IMR-90 (cell line): ENCODE results near the gene MSH2. TPM values are rescaled to one million over a fixed set of nuclear protein-coding genes. Genes with fewer than 3 reads are reported as not detected.

Experiments used
- ATAC-seq: fragments of 200-7000 bp; cut with Tn5 transposase; 2 replicates; pipeline ENCODE4 v1.9.1; 2020; ENCODE audit warnings: low read depth, mild to moderate bottlenecking, moderate library complexity
- BruUV-seq: library from RNA; stranded (reverse); fragments of 400-500 nt; replicated peaks from 2 replicates; lab custom pipeline; 2021; lab: Mats Ljungman, UMichigan
- CTCF ChIA-PET: fragments of 300-600 bp; formaldehyde crosslinking; extraction: SDS; loops from one replicate; lab custom pipeline; 2021; ENCODE audit warnings: antibody characterized with exemption; lab: Yijun Ruan, JAX
- POLR2A ChIA-PET: fragments of 300-600 bp; sonication (Branson Sonifier 250); formaldehyde crosslinking; loops from one replicate; lab custom pipeline; 2022; ENCODE audit warnings: antibody characterized with exemption; ENCODE audit not compliant: unreplicated experiment; lab: Charles Lee
- DNase-seq: peaks from one replicate; pipeline ENCODE4 v3.0.0; 2013
- H2AFZ ChIP-seq: replicated peaks from 2 replicates; pipeline ENCODE3; 2013; ENCODE audit warnings: low read length, mild to moderate bottlenecking; ENCODE audit not compliant: poor library complexity
- H2AK5ac ChIP-seq: 2 replicates; pipeline ENCODE4 v1.6.1; 2013; ENCODE audit warnings: low read depth, low read length, inconsistent platforms
- H2AK9ac ChIP-seq: replicated peaks from 2 replicates; pipeline ENCODE3; 2013; ENCODE audit warnings: mild to moderate bottlenecking, low read depth, low read length, moderate library complexity; ENCODE audit not compliant: poor library complexity
- H2BK120ac ChIP-seq: 2 replicates; pipeline ENCODE4 v1.6.1; 2013; ENCODE audit warnings: low read depth, low read length, inconsistent platforms
- H2BK15ac ChIP-seq: 3 replicates; pipeline ENCODE4 v1.6.1; 2013; ENCODE audit warnings: low read depth, low read length, inconsistent platforms
- H2BK20ac ChIP-seq: 2 replicates; pipeline ENCODE4 v1.6.1; 2013; ENCODE audit warnings: low read depth, mild to moderate bottlenecking, inconsistent platforms, low read length, moderate library complexity
- H2BK5ac ChIP-seq: 2 replicates; pipeline ENCODE4 v1.6.1; 2013; ENCODE audit warnings: mild to moderate bottlenecking, low read depth, low read length, inconsistent platforms; ENCODE audit not compliant: poor library complexity, severe bottlenecking
- H3K14ac ChIP-seq: replicated peaks from 2 replicates; pipeline ENCODE4 v1.6.1; 2013; ENCODE audit warnings: low read depth, low read length, inconsistent platforms
- H3K18ac ChIP-seq: 2 replicates; pipeline ENCODE4 v1.6.1; 2013; ENCODE audit warnings: low read depth, low read length, control low read depth
- H3K23ac ChIP-seq: 2 replicates; pipeline ENCODE4 v1.6.1; 2013; ENCODE audit warnings: low read depth, low read length, inconsistent platforms
- H3K27ac ChIP-seq: 2 replicates; pipeline ENCODE4 v1.5.1; 2013; ENCODE audit warnings: mild to moderate bottlenecking, control low read depth, low read length; ENCODE audit not compliant: insufficient read depth
- H3K27me3 ChIP-seq: 2 replicates; pipeline ENCODE4 v1.6.1; 2013; ENCODE audit warnings: low read length; ENCODE audit not compliant: control insufficient read depth, insufficient read depth
- H3K36me3 ChIP-seq: 2 replicates; pipeline ENCODE4 v1.6.1; 2013; ENCODE audit warnings: low read length, mixed read lengths; ENCODE audit not compliant: control insufficient read depth, insufficient read depth
- H3K4ac ChIP-seq: 2 replicates; pipeline ENCODE4 v1.6.1; 2013; ENCODE audit warnings: low read depth, low read length, inconsistent platforms
- H3K4me1 ChIP-seq: 2 replicates; pipeline ENCODE4 v1.6.1; 2013; ENCODE audit warnings: low read length, mixed read lengths; ENCODE audit not compliant: control insufficient read depth, insufficient read depth
- H3K4me2 ChIP-seq: 2 replicates; pipeline ENCODE4 v1.6.1; 2013; ENCODE audit warnings: low read depth, mild to moderate bottlenecking, control low read depth, low read length, moderate library complexity
- H3K4me3 ChIP-seq: 2 replicates; pipeline ENCODE4 v1.5.1; 2013; ENCODE audit warnings: low read depth, mild to moderate bottlenecking, control low read depth, low read length, moderate library complexity; ENCODE audit not compliant: insufficient read depth
- H3K56ac ChIP-seq: 2 replicates; pipeline ENCODE4 v1.6.1; 2013; ENCODE audit warnings: low read length, inconsistent platforms; ENCODE audit not compliant: insufficient read depth; ENCODE audit errors: extremely low read depth
- H3K79me1 ChIP-seq, 2 experiments: 2 replicates each; pipeline ENCODE4 v1.6.1; 2013; ENCODE audit warnings: low read length in 2 of 2, inconsistent platforms in 1 of 2, low read depth in 1 of 2
- H3K9ac ChIP-seq: 2 replicates; pipeline ENCODE4 v1.6.1; 2013; ENCODE audit warnings: low read depth, low read length, control low read depth
- H3K9me1 ChIP-seq: 2 replicates; pipeline ENCODE4 v1.6.1; 2013; ENCODE audit warnings: low read length, inconsistent platforms; ENCODE audit not compliant: insufficient read depth
- H3K9me3 ChIP-seq: 2 replicates; pipeline ENCODE4 v1.6.1; 2013; ENCODE audit warnings: low read length; ENCODE audit not compliant: control insufficient read depth, insufficient read depth
- H4K20me1 ChIP-seq: 2 replicates; pipeline ENCODE4 v1.6.1; 2013; ENCODE audit warnings: low read length, inconsistent platforms; ENCODE audit not compliant: insufficient read depth
- H4K5ac ChIP-seq: 2 replicates; pipeline ENCODE4 v1.6.1; 2013; ENCODE audit warnings: mild to moderate bottlenecking, low read depth, low read length, control low read depth
- H4K8ac ChIP-seq, 2 experiments: 2 replicates each; pipeline ENCODE4 v1.6.1; 2013; ENCODE audit warnings: low read depth in 2 of 2, low read length in 2 of 2, control low read depth in 1 of 2, inconsistent platforms in 1 of 2
- H4K91ac ChIP-seq: 2 replicates; pipeline ENCODE4 v1.6.1; 2013; ENCODE audit warnings: low read depth, low read length, inconsistent platforms; ENCODE audit not compliant: insufficient read depth
- BHLHE40 ChIP-seq: fragments of 150-350 bp; IDR thresholded peaks from 2 replicates; pipeline ENCODE4 v1.6.1; 2016; ENCODE audit warnings: mild to moderate bottlenecking, low read depth, low read length
- CEBPB ChIP-seq: IDR thresholded peaks from 2 replicates; pipeline ENCODE4 v1.6.1; 2012; ENCODE audit warnings: low read depth, low read length, improper control_type of control experiment
- CHD1 ChIP-seq: IDR thresholded peaks from 2 replicates; pipeline ENCODE4 v1.6.1; 2012; ENCODE audit warnings: low read depth, low read length, improper control_type of control experiment
- MAFK ChIP-seq: IDR thresholded peaks from 2 replicates; pipeline ENCODE4 v1.6.1; 2012; ENCODE audit warnings: low read depth, low read length, improper control_type of control experiment
- NFE2L2 ChIP-seq: fragments of 150-350 bp; IDR thresholded peaks from 2 replicates; pipeline ENCODE4 v1.6.1; 2016; ENCODE audit warnings: low read depth, mild to moderate bottlenecking, low read length
- POLR2A ChIP-seq: IDR thresholded peaks from 2 replicates; pipeline ENCODE4 v1.6.1; 2012; ENCODE audit warnings: mild to moderate bottlenecking, low read depth, low read length
- RCOR1 ChIP-seq: IDR thresholded peaks from 2 replicates; pipeline ENCODE4 v1.6.1; 2012; ENCODE audit warnings: mild to moderate bottlenecking, low read length, improper control_type of control experiment; ENCODE audit not compliant: insufficient replicate concordance
- WGBS, 2 experiments: methylation state at CpG; one replicate each; pipeline versions ENCODE4 v1.1.5 to v1.1.7; 2013; ENCODE audit warnings: missing lambda C conversion rate in 2 of 2; ENCODE audit not compliant: insufficient read length in 1 of 2; ENCODE audit errors: extremely low coverage in 2 of 2; 5-methylcytosine and 5-hydroxymethylcytosine counted together
- dilution Hi-C: fragments of 300-500 bp; cut with HindIII; formaldehyde crosslinking; loops from one replicate; pipeline ENCODE4 v1.14.3; 2018; ENCODE audit warnings: low sequenced_read_pairs; ENCODE audit not compliant: unreplicated experiment
- in situ Hi-C: fragments of 300-500 bp; cut with MboI; formaldehyde crosslinking; loops from 3 replicates; pipeline ENCODE4 v1.14.3; 2019; ENCODE audit warnings: low sequenced_read_pairs, inconsistent platforms, mixed read lengths
- intact Hi-C: fragments of 100-400 bp; cut with micrococcal nuclease; formaldehyde crosslinking; loops from 2 replicates; pipeline ENCODE4 v1.10.0; 2022
- polyA plus RNA-seq, 3 experiments: library from polyadenylated mRNA; depleted of rRNA; stranded (reverse); fragments of >200 nt; gene quantifications; 2 replicates each; pipeline ENCODE4 v1.2.3, GENCODE V29; 2012; ENCODE audit warnings: low replicate concordance in 1 of 3
- total RNA-seq: library from RNA; depleted of rRNA; stranded (reverse); fragments of >200 nt; gene quantifications from 2 replicates; pipeline ENCODE4 v1.2.3, GENCODE V29; 2012

Gene MSH2
- total and polyA plus RNA-seq, 2 of the 4 experiments (the other 2 are of a cell fraction) = 13.8 to 22.6 TPM

DNA sequence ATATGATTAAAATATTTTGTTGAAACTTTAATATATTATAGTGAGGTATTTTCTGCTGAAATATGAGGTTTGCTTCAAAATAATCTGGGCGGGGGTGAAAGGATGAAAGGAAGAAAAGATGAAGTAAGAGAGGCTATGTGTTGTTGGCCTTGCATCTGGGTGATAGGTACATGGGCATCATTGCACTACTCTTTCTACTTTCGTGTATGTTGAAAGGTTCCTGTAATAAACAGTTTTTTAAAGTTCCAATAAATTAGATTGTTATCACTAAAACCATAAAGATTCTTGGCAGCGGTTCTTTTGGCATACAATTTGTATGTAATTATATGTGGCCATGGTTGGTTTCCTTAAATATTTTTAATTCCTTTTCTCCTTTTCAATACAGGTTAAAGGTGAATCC, 23.6 kb upstream of the MSH2 start:
- Histone ChIP-seq H3K4me2 (no peak overlapping the region), H2AK9ac (no peak overlapping the region), H3K23ac (no peak overlapping the region), H3K27ac (no peak overlapping the region), H4K5ac (no peak overlapping the region), H3K36me3 (no peaks in the 10 kb centered on the region), H3K9me1 (no peaks in the 10 kb centered on the region), H3K27me3 (peaks cover 4% of the 10 kb centered on the region; the same call in 1 of the 2 replicates), H4K20me1 (no peaks in the 10 kb centered on the region), H3K9ac (no peak overlapping the region), H2AFZ (no peak overlapping the region), H3K56ac (no peak overlapping the region), H3K14ac (no peak overlapping the region), H2BK5ac (no peak overlapping the region), H3K4me1 (no peaks in the 10 kb centered on the region), H2BK15ac (no peak overlapping the region), H2BK20ac (no peak overlapping the region), H3K79me1 (no peaks in the 10 kb centered on the region), H2BK120ac (no peak overlapping the region), H2AK5ac (no peak overlapping the region), H3K4ac (no peak overlapping the region), H3K18ac (no peak overlapping the region), H3K9me3 (no peaks in the 10 kb centered on the region), H4K8ac (no peak overlapping the region), H3K4me3 (no peak overlapping the region), H4K91ac (no peak overlapping the region)
- BruUV-seq = no TSS peak
- intact Hi-C loops = no loop called here
- POLR2A ChIA-PET = no interaction called here
- TF ChIP-seq POLR2A (no peak), BHLHE40 (no peak), NFE2L2 (no peak), RCOR1 (no peak), CHD1 (no peak), MAFK (no peak), CEBPB (no peak)
- ATAC-seq = no peak
- CTCF ChIA-PET = no interaction called here
- in situ Hi-C loops = no loop called here
- DNase-seq = no peak
- no CpG with 5 or more reads among the region's 3 CpGs for WGBS, 2 experiments
- dilution Hi-C loops = no loop called here
